Fibroblast of villous mesenchyme (primary cell): ENCODE data around the gene KIF3C. TPM values are rescaled to one million over a fixed set of nuclear protein-coding genes. Genes with fewer than 3 reads are reported as not detected.

ENCODE experiments used
- DNase-seq: peaks from one replicate; pipeline ENCODE4 v3.0.0-alpha.2; 2010; ENCODE audit warnings: low read depth
- H3K4me3 ChIP-seq: 2 replicates; pipeline ENCODE4 v1.5.1; 2011; ENCODE audit warnings: low read depth, mild to moderate bottlenecking, low read length
- total RNA-seq: library from RNA; depleted of rRNA; stranded (reverse); fragments of >200 nt; gene quantifications from 2 replicates; pipeline ENCODE4 v1.2.3, GENCODE V29; 2012
- TF ChIP-seq, protein P1 (sequence below): IDR thresholded peaks from 2 replicates; pipeline ENCODE4 v1.5.1; 2012; ENCODE audit warnings: low read depth, mild to moderate bottlenecking, low read length; ENCODE audit not compliant: insufficient read depth

The KIF3C gene
- total RNA-seq, 1 donor: 9.9 TPM

DNA sequence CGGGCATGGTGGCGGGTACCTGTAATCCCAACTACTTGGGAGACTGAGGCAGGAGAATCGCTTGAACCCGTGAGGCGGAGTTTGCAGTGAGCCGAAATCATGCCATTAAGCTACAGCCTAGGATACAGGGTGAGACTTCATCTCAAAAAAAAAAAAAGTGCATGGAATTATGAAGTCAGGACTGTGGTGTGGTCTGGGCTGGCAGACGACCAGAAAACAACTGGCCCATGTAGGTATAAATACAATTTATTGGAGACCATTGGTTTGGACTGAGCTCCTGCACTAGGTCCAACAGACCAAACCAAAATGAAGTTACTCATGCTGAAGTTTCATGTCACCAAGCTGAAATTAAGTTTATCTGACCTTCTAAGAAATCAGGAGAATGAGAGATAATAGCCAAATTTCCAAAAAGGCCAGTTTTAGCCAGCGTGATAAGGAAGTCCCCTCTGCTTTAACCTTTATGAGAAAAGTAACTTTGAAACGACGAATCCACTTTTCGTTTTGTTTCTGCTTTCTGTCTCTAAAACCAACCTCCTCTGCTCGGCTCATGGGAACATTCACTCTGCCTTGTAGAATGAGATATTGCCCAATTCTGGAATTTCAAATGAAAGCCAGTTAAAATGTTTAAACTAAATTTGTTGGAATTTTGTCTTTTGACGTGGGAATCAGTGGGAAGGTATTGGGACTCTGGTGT is 33.9 kb upstream of the KIF3C start:
- H3K4me3 ChIP-seq: no peak overlapping the region
- peak; percentile 60 for DNase-seq
- TF ChIP-seq, protein P1, sequence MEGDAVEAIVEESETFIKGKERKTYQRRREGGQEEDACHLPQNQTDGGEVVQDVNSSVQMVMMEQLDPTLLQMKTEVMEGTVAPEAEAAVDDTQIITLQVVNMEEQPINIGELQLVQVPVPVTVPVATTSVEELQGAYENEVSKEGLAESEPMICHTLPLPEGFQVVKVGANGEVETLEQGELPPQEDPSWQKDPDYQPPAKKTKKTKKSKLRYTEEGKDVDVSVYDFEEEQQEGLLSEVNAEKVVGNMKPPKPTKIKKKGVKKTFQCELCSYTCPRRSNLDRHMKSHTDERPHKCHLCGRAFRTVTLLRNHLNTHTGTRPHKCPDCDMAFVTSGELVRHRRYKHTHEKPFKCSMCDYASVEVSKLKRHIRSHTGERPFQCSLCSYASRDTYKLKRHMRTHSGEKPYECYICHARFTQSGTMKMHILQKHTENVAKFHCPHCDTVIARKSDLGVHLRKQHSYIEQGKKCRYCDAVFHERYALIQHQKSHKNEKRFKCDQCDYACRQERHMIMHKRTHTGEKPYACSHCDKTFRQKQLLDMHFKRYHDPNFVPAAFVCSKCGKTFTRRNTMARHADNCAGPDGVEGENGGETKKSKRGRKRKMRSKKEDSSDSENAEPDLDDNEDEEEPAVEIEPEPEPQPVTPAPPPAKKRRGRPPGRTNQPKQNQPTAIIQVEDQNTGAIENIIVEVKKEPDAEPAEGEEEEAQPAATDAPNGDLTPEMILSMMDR: no peak

DNA sequence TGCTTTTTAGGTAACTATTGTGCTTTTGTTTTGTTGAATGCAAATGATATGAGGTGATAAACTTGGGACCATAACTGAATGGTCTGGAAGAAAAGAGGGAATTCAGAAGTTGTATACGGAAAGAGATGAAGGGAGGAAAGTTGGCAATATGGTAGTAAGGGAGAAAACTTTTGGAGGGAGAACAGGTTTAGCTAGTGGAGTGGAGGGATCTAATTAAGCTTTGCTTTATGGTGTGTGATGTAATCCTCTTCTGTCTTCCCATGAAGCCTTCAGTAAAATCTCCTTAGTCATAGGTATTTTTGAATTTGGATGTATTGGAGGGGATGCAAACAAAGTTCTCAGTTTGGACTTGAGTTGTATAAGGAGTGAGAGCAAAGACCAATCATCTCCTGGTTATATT is 31.4 kb upstream of the KIF3C start:
- TF ChIP-seq, protein P1: no peak
- H3K4me3 ChIP-seq: no peak overlapping the region
- DNase-seq: no peak

DNA sequence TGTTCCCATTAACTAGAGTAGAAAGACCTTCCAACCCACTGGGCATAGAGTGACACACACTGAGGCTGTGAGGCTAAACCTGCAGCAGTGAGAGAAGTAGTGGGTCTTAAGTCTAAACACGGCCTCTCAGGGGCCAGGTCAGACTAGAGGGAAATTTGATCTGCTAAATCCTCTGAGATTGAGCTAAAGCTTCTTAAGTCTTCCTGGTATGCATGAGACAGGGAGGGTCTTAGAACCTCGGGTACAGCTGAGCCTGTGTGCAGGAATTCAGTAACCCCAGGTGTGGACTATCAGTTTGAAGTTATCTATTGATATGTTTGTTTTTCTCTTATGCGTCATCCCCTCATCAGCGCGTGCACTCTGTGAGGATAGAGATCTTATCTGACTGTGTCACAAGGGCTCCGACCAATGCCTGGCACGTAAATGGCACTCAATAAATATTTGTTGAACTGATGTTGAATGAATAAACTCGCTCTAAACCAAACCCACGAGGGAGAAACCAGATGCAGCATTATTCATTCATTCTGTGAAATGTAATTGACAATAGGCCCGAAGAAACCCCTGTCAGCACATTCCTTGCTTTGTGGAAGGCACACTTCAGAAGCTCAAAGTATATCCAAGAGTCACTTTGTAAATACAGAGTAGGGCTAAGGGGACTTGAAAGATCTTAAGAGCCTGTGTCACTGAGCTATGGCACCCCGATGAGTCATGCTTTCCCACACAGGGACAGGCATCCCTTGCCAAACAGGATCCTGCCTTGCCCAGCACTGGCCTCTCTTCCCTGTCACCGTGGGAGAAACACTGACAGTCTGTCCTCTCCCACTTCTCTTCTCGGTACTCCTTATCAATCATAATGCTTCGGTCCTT is 29.9 kb upstream of the KIF3C start:
- TF ChIP-seq, protein P1: no peak
- H3K4me3 ChIP-seq: no peak overlapping the region
- peak; percentile 79 for DNase-seq

DNA sequence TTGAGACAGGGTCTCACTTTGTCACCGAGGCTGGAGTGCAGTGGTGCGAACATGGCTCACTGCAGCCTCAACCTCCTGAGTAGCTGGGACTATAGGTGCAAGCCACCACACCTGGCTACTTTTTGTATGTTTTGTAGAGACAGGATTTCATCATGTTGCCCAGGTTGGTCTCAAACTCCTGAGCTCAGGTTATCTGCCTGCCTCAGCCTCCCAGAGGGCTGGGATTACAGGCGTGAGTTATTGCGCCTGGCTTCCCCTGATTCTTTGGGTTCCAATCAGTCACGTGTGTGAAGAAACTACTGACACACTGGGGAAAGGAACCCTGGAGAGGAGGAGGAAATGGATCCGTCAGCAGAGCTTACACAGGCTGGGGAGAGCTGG is 29.3 kb upstream of the KIF3C start:
- no peak overlapping the region for H3K4me3 ChIP-seq

DNA sequence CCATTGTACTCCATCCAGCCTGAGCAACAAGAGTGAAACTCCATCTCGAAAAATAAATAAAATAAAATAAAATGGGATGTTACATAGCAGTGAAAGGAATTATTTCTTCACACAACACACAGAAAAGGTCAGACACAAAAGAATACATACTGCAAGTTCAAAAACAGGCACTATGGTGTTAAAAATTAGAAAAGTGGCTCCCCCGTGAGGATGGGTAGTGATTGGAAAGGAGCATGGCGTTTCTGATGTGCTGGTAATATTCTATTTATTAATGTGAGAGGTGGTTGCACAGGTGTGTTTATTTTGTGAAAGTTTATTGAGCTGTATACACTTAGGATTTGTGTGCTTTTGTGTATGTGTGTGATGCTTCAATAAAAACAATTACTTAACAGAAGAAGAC is 28.6 kb upstream of the KIF3C start:
- no peak for DNase-seq
- TF ChIP-seq, protein P1: no peak
- no peak overlapping the region for H3K4me3 ChIP-seq

More for the DNA sequence above, 29.3 kb upstream of the KIF3C start:
- no peak for DNase-seq
- TF ChIP-seq, protein P1: no peak

DNA sequence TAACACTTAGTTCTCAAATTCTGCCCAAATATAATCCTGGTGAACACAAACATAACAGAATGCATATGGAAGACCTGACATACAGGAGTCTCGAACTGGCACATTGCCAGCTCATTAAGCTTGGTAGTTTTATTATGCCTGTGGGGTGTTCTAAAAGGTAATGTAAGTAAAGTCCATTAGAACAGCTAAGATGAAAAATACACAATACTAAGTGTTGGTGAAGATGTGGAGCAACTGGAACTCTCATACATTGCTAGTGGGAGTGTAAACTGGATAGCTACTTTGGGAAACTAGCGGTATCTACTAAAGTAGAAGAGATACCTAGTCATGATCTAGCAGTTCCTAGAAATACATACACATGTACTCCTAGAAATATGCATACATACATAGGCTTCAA is 27.3 kb upstream of the KIF3C start:
- no peak for DNase-seq
- TF ChIP-seq, protein P1: no peak
- no peak overlapping the region for H3K4me3 ChIP-seq
